Glutamatergic neuron (in vitro differentiated cells): ENCODE results near the gene PIGB. TPM values are rescaled to one million over a fixed set of nuclear protein-coding genes. Genes with fewer than 3 reads are reported as not detected.

Experiments used
- DNase-seq: peaks from one replicate; pipeline ENCODE4 v3.0.0; 2022
- H3K27ac Mint-ChIP-seq: one replicate; pipeline ENCODE4 v1.8.0; 2020; ENCODE audit warnings: mild to moderate bottlenecking, mixed read lengths, inconsistent platforms; ENCODE audit not compliant: unreplicated experiment
- H3K27me3 Mint-ChIP-seq: one replicate; pipeline ENCODE4 v1.8.0; 2020; ENCODE audit warnings: mild to moderate bottlenecking, moderate library complexity, mixed read lengths, inconsistent platforms; ENCODE audit not compliant: unreplicated experiment
- H3K36me3 Mint-ChIP-seq: one replicate; pipeline ENCODE4 v1.8.0; 2020; ENCODE audit warnings: mild to moderate bottlenecking, mixed read lengths, inconsistent platforms; ENCODE audit not compliant: unreplicated experiment
- H3K4me1 Mint-ChIP-seq: one replicate; pipeline ENCODE4 v1.8.0; 2020; ENCODE audit warnings: mild to moderate bottlenecking, low read depth, mixed read lengths, inconsistent platforms; ENCODE audit not compliant: unreplicated experiment
- H3K4me3 Mint-ChIP-seq: one replicate; pipeline ENCODE4 v1.8.0; 2020; ENCODE audit warnings: mild to moderate bottlenecking, mixed read lengths, inconsistent platforms; ENCODE audit not compliant: unreplicated experiment
- H3K9me3 Mint-ChIP-seq: one replicate; pipeline ENCODE4 v1.8.0; 2020; ENCODE audit warnings: mild to moderate bottlenecking, moderate library complexity, mixed read lengths, inconsistent platforms; ENCODE audit not compliant: unreplicated experiment
- total RNA-seq: library from RNA; stranded (reverse); fragmentation: NEBNext Ultra II Directional; extraction: Animal tissue kit (Norgen Biotek cat#: 25700); gene quantifications from one replicate; pipeline ENCODE4 v1.2.1, GENCODE V29; 2021; ENCODE audit not compliant: unreplicated experiment
- TF ChIP-seq, protein P1 (sequence below): fragments of 200-600 bp; sonication (generic); IDR thresholded peaks from one replicate; pipeline ENCODE4 v1.5.0; 2021; ENCODE audit not compliant: partially characterized antibody, unreplicated experiment

Gene PIGB
- total RNA-seq, 1 donor from 2014 or later = 6.4 TPM

DNA sequence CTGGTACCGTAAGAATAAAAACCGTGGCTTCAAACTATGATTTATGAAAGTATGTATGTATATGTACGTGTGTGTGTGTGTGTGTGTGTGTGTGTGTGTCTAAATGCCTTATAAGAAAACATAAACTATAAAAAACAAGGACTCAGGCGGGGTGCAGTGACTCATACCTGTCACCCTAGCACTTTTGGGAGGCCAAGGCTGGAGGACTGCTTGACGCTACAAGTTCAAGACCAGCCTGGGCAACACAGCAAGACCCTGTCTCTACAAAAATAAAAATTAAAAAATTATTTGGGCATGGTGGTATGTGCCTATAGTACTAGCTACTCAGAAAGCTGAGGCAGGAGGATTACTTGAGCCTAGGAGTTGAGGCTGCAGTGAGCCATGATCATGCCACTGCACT lies 60.1 kb downstream of the PIGB start:
- TF ChIP-seq, protein P1, sequence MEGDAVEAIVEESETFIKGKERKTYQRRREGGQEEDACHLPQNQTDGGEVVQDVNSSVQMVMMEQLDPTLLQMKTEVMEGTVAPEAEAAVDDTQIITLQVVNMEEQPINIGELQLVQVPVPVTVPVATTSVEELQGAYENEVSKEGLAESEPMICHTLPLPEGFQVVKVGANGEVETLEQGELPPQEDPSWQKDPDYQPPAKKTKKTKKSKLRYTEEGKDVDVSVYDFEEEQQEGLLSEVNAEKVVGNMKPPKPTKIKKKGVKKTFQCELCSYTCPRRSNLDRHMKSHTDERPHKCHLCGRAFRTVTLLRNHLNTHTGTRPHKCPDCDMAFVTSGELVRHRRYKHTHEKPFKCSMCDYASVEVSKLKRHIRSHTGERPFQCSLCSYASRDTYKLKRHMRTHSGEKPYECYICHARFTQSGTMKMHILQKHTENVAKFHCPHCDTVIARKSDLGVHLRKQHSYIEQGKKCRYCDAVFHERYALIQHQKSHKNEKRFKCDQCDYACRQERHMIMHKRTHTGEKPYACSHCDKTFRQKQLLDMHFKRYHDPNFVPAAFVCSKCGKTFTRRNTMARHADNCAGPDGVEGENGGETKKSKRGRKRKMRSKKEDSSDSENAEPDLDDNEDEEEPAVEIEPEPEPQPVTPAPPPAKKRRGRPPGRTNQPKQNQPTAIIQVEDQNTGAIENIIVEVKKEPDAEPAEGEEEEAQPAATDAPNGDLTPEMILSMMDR = no peak
- H3K4me3 Mint-ChIP-seq = no peak overlapping the region
- H3K9me3 Mint-ChIP-seq = peaks cover 1% of the 10 kb centered on the region
- H3K36me3 Mint-ChIP-seq = peaks cover 5% of the 10 kb centered on the region
- H3K4me1 Mint-ChIP-seq = no peaks in the 10 kb centered on the region
- H3K27me3 Mint-ChIP-seq = no peaks in the 10 kb centered on the region
- no peak overlapping the region for H3K27ac Mint-ChIP-seq
- no peak for DNase-seq

GRCh38 chr15:55381595-55381994 lies 62.6 kb downstream of the PIGB start:
- H3K4me1 Mint-ChIP-seq = no peaks in the 10 kb centered on the region
- H3K36me3 Mint-ChIP-seq = peaks cover 5% of the 10 kb centered on the region
- no peak for DNase-seq
- no peak overlapping the region for H3K4me3 Mint-ChIP-seq
- H3K27me3 Mint-ChIP-seq = no peaks in the 10 kb centered on the region
- H3K27ac Mint-ChIP-seq = no peak overlapping the region
- TF ChIP-seq, protein P1 = no peak
- H3K9me3 Mint-ChIP-seq = peaks cover 1% of the 10 kb centered on the region

- no peak for DNase-seq
- peaks cover 1% of the 10 kb centered on the region for H3K9me3 Mint-ChIP-seq
- H3K27ac Mint-ChIP-seq = no peak overlapping the region
- H3K4me1 Mint-ChIP-seq = no peaks in the 10 kb centered on the region
- no peaks in the 10 kb centered on the region for H3K27me3 Mint-ChIP-seq
- peaks cover 5% of the 10 kb centered on the region for H3K36me3 Mint-ChIP-seq
- no peak overlapping the region for H3K4me3 Mint-ChIP-seq
- TF ChIP-seq, protein P1 = no peak
These were observed 64.7 kb downstream of the PIGB start for GRCh38 chr15:55383687-55384086.

- peaks cover 5% of the 10 kb centered on the region for H3K36me3 Mint-ChIP-seq
- no peaks in the 10 kb centered on the region for H3K27me3 Mint-ChIP-seq
- no peak overlapping the region for H3K4me3 Mint-ChIP-seq
- peaks cover 1% of the 10 kb centered on the region for H3K9me3 Mint-ChIP-seq
- DNase-seq = no peak
- H3K27ac Mint-ChIP-seq = no peak overlapping the region
- no peaks in the 10 kb centered on the region for H3K4me1 Mint-ChIP-seq
- TF ChIP-seq, protein P1 = no peak
These were observed 68.0 kb downstream of the PIGB start for GRCh38 chr15:55387027-55387426.

GRCh38 chr15:55389264-55389607 lies 70.2 kb downstream of the PIGB start:
- no peak for DNase-seq
- H3K9me3 Mint-ChIP-seq = no peaks in the 10 kb centered on the region
- TF ChIP-seq, protein P1 = no peak
- H3K4me1 Mint-ChIP-seq = no peaks in the 10 kb centered on the region
- no peak overlapping the region for H3K27ac Mint-ChIP-seq
- no peak overlapping the region for H3K4me3 Mint-ChIP-seq
- H3K36me3 Mint-ChIP-seq = no peaks in the 10 kb centered on the region
- no peaks in the 10 kb centered on the region for H3K27me3 Mint-ChIP-seq
